Fibroblast of lung (primary cell): ENCODE measurements around the gene THPO.

Source experiments
- CTCF ChIP-seq, 2 donors: IDR thresholded peaks in 1 of 2; conservative IDR thresholded peaks in 1 of 2; 1 replicate in 1 of 2; 2 replicates in 1 of 2; pipeline ENCODE4 v1.5.1; 2011 to 2012; ENCODE audit warnings: low read length in 2 of 2, control low read depth in 1 of 2, inconsistent platforms in 1 of 2, low read depth in 1 of 2, mild to moderate bottlenecking in 1 of 2
- EZH2 ChIP-seq: IDR thresholded peaks from 2 replicates; pipeline ENCODE4 v1.5.1; 2012; ENCODE audit warnings: low read length, control low read depth, mild to moderate bottlenecking; ENCODE audit errors: missing control alignments

DNA sequence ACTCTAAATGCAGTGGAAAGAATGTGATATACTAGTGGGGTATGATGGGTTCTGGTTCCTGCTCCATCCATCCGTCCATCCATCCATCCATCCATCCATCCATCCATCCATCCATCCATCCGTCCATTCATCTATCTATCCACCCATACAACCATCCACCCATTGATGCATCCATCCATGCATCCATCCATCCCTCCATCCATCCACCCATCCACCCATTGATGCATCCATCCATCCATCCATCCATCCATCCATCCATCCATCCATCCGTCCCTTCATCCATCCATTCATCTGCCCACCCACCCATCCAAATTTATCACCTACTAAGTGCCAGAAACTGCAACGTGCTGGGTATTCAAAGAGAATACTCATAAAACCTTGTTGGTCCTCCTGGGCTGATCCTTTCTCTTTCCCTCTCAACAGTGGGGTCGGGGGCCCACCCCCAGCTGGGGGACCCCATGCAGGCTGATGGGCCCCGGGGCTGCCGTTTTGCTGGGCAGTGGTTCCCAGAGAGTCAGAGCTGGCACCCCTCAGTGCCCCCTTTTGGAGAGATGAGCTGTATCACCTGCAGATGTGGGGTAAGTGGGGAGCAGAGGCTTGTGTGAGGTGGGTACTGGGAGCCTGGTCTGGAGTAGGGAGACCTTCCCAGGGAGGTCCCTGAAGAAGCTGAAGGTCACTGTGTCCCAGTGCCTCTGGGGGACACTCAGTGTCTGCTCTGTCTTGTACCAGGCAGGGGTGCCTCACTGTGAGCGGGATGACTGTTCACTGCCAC, 10.3 kb upstream of the THPO start:
- TF ChIP-seq CTCF (conservative IDR thresholded peaks at IDR 0.05 in 1 of 2, IDR thresholded peaks at IDR 0.05 in 1 of 2; ENCODE audit: low read depth in 1 of 2, low read length in 2 of 2) (no peak), EZH2 (no peak)
